ENCODE data around the gene TRERF1.
"Not testable (repeated sequence)": the region's sequence is repeated elsewhere in the genome, so short reads cannot be mapped to it uniquely, and the experiment has no call there.

TRERF1 gene, protein sequence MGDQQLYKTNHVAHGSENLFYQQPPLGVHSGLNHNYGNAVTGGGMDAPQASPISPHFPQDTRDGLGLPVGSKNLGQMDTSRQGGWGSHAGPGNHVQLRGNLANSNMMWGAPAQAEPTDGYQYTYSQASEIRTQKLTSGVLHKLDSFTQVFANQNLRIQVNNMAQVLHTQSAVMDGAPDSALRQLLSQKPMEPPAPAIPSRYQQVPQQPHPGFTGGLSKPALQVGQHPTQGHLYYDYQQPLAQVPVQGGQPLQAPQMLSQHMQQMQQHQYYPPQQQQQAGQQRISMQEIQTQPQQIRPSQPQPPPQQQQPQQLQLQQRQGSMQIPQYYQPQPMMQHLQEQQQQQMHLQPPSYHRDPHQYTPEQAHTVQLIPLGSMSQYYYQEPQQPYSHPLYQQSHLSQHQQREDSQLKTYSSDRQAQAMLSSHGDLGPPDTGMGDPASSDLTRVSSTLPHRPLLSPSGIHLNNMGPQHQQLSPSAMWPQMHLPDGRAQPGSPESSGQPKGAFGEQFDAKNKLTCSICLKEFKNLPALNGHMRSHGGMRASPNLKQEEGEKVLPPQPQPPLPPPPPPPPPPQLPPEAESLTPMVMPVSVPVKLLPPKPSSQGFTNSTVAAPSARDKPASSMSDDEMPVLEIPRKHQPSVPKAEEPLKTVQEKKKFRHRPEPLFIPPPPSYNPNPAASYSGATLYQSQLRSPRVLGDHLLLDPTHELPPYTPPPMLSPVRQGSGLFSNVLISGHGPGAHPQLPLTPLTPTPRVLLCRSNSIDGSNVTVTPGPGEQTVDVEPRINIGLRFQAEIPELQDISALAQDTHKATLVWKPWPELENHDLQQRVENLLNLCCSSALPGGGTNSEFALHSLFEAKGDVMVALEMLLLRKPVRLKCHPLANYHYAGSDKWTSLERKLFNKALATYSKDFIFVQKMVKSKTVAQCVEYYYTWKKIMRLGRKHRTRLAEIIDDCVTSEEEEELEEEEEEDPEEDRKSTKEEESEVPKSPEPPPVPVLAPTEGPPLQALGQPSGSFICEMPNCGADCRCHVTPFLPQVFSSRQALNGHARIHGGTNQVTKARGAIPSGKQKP (N-terminal part only)

DNA sequence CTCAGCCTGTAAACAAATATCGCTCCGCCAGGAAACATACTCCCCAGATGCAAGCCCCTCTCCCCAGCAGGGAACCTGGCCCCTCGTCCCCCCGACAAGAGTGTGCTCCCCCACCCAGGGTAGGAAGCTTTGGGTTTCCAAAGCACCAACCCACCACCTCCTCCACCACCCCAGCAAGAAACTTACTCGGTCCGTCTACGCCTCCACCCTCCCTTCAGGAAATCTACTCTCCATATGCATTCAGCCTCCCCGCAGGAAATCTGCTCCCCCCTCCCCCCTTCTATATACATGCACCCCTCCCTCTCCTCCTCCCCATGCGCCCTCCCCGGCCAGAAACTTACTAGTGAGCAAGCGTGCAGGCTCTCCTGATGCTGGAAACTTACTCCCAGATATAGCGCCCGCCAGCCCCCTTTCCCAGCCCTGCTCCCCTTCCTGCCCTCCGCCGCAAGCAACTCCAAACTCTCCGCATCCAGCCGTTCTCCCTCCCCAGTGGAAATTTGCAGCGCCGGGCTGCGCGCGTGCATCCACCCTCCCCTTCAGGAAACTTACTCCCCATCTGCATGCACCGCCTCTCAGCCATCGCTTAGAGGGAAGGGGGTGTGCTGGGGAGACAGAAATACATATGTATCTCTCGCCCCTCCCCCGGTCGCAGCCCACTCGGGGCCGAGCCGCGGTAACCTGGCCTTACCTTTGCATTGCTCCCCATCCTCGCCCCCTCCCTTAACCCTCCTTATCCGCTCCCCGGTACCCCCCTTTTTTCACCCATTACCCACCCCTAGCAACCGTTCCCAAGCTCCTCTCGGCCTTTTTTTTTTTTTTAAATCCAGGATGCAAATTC is at the start of gene TRERF1:
Gene TRERF1, minus strand, starts transcription at position 594 of the 838 bp plus-strand sequence. CDS start 182,336 bp downstream, outside the sequence.
- DNase-seq (ENCODE audit: low spot score), result peak; percentile 14

DNA sequence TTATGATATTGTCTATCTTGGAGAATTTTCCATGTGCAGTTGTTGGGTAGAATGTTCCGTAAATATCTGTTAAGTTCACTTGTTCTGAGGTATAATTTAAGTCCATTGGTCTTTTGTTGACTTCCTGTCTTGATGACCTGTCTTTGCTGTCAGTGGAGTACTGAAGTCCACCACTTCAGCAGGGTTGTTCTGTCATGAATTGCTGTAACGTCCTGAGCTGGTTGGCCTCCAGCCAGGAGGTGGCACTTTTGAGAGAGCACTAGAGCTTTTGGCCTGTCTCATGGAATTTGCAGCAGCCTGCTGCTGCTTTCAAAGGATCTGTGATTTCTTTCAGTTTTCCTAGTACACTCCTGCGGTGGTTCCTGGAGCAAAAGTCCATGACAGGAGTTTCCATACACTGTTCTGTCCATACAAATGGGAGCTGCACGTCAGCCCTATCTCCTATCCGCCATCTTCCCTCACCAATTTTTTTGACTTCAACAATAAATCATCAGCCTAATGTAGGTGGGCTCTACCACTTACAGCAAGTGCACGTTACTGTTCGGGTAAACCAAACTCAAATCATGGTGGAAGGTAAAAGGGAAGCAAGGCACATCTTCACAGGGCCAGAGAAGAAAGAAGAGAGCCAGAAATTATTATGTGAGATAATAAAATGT is 46.9 kb upstream of the TRERF1 start:
- no peak for DNase-seq (ENCODE audit: low spot score)

DNA sequence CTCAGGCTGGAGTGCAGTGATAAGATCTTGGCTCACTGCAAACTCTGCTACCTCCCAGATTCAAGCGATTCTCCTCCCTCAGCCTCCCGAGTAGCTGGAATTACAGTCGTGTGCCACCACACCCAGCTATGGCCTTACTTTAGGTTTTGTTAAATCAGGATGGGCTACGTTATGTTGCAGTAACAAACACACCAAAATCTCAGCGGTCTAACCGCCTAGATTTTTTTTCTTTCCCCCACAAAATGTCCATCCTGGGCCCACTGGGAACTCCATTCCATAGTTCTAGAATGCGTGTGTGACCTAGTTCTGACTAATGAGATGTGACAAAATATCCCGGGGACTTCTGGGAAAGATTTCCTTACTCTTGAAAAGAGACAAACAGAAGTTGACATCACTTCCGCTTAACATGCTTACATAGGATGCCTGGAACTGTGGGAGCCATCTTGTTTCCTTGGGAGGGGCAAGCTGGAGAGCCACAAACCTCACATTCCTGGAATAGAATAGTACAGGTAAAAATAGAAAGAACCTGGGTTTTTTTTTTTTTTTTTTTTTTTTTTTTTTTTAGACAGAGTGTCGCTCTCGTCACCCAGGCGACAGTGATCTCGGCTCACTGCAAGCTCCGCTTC is 42.3 kb upstream of the TRERF1 start:
- DNase-seq (ENCODE audit: low spot score), result no peak

DNA sequence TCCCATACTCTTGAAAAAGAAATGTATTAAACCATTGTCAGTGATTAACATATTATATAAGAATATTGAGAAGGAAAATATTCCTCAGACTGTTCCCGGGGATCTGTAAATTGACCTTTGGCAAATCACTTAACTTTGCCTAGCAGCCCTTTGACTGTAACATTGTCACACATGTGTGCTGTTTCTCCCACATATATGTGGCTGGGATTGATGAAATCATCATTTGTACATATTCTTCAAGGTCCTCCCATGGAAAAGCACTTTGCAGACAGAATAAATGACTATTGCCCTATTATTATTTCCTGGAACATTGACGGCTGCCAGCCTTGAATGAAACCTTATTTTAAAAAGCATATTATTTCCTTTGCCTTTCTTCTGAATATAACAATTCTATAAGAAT is 36.4 kb upstream of the TRERF1 start:
- DNase-seq (ENCODE audit: low spot score), result no peak

DNA sequence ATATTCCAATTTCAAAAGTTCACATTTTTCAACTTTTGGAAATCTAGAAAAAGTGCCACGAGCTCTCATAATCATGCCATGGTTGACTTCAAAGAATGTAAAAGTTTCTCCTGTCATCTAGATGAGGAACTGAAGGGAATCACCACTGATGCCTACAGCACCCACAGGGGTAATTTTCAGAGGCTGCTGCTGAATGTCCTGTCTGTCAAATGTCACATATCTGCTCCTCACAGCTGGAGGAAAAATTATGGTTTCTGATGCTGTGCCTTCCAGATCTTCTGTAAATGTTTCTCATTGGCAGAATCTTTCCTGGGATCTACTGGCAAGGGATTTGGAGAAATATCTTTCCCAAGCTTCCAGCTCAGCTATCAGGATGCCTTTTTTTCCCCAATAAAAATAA is 32.5 kb upstream of the TRERF1 start:
- no peak for DNase-seq (ENCODE audit: low spot score)

DNA sequence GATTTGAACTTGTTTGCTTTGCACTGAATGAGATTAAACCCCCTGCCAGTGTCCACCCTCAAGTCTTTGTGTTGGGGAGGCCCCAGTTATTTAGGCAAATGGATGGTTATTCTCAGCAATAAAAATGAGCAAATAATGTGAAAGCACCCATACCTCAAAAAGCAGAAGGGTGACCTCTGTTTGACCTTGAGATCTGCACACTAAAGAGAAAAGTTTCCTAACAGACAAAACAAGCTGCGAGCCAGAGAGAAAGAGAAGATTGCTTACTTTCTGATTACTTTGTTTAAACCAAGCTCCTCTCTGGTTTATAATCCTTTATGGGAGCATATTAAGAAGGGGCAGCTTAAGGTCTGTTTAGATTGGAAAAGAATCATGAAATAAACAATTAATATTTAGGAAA is 30.4 kb upstream of the TRERF1 start:
- DNase-seq (ENCODE audit: low spot score), result no peak

DNA sequence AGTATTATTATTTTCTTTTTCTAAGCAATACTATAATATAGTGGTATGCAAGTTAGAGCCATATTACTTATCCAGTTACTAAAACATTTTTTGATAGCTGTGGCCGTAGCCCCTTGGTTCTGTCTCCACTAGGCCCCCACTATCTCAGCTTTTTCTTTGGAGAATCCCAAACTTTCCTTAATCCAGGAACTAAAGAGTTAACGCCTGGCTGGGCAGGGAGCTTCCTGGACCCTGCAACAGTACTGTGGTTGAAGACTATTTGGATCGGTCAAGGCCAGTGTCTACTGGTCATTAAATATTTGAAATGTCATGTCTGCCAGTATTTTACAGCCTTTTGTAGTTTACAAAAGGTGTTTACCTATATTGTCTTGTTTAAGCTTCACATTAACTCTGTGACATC is 20.0 kb upstream of the TRERF1 start:
- DNase-seq (ENCODE audit: low spot score), result no peak

DNA sequence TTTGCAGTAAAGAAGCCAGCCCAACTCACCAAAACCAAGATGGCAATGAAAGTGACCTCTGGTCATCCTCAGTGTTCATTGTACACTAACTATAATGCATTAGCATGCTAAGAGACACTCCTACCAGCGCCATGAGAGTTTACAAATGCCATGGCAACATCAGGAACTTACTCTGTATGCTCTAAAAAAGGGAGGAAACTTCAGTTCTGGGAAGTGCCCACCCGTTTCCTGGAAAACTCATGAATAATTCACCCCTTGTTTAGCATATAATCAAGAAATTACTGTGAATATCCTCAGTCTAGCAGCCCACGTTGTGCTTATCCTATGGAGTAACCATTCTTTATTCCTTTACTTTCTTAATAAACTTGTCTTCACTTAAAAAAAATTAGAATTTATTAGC is 19.4 kb upstream of the TRERF1 start:
- no peak for DNase-seq (ENCODE audit: low spot score)

DNA sequence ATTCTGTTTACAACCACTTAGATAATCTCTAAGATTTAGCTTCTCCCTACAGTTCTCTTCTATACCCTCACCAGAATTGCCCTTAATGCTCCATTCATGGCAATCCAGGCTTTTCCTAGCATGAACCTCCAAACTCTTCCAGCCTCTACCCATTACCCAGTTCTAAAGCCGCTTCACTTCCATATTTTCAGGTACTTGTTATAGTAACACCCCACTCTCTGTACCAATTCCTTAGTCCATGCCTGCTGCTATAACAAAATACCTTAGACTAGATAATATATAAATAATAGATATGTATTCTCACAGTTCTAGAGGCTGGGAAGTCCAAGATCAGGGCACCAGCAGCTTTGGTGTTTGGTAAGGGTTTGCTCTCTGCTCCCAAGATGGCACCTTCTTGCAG is 16.5 kb upstream of the TRERF1 start:
- DNase-seq (ENCODE audit: low spot score), result no peak

DNA sequence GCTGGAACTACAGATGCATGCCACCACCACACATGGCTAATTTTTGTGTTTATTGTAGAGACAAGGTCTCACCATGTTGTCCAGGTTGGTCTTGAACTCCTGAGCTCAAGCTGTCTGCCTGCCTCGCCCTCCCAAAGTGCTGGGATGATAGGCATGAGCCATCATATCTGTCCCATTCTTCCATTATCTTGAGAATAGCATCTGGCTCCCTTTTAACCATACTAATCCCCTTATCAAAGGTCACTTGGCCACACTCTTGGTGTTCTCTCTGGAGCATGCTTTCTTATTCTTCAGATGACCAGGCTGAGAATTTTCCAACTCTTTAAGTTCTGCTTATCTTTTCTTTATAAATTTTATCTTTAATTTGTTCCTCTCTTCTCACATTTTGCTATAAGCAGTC is 15.9 kb upstream of the TRERF1 start:
- no peak for DNase-seq (ENCODE audit: low spot score)

DNA sequence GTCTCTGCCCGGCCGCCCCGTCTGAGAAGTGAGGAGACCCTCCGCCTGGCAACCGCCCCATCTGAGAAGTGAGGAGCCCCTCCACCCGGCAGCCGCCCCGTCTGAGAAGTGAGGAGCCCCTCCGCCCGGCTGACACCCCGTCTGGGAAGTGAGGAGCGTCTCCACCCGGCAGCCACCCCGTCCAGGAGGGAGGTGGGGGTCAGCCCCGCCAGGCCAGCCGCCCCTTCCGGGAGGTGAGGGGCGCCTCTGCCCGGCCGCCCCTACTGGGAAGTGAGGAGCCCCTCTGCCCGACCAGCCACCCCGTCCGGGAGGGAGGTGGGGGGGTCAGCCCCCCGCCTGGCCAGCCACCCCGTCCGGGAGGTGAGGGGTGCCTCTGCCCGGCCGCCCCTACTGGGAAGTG is 14.7 kb upstream of the TRERF1 start:
- not testable (repeated sequence) for DNase-seq (ENCODE audit: low spot score)

DNA sequence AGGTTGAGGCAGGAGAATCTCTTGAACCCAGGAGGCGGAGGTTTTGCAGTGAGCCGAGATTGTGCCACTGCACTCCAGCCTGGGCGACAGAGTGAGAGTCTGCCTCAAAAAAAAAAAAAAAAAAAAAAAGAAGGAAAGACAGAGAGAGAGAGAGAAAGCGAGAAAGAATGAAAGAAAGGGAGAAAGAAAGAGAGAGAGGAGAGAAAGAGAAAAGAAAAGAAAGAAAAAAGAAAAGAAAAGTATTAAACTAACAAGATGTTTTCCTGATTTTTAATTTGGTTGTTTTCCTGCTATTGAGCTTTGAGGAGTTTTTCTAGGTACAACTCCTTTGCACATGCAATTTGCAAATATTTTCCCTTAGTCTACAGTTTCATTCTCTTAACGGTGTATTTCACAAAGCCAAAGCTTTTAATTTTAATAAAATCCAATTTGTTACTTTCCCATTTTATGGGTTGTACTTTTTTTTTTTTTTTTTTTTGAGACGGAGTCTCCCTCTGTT is 10.8 kb upstream of the TRERF1 start:
- DNase-seq (ENCODE audit: low spot score), result no peak

DNA sequence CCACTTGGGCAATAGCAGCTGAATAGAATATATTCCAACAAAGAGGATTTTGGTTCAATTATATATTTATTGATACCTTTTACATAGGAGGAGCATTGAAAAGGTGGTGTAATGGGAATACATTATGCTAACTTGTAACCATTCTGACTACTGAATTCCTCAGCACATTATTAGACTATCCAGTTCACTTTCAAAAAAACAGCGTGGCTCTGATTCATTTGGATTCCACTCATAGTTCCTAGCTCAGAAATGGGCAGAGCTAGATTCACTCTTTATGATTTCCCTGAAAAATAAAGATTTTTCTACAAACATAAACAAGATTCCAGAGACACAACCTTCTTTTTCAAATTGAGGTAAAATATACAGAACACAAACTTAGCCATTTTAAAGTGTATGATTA is 9.2 kb upstream of the TRERF1 start:
- no peak for DNase-seq (ENCODE audit: low spot score)

DNA sequence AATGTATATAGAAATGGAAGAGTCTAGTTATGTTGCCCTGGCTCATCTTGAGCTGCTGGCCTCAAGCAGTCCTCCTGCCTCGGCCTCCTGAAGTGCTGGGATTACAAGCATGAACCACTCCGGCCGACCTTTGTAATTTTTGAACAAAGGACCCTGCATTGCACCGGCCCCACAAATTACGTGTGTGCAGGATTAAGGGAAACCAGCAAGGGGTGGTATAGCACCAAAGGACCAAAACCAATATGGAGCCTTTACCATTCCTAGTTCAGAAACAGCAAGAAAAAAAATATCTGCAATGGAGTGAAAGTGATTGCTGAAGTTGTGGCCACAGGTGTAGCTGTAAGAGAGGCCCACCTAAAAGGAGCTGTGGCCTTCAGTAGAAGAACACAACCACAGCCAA is 8.2 kb upstream of the TRERF1 start:
- no peak for DNase-seq (ENCODE audit: low spot score)

DNA sequence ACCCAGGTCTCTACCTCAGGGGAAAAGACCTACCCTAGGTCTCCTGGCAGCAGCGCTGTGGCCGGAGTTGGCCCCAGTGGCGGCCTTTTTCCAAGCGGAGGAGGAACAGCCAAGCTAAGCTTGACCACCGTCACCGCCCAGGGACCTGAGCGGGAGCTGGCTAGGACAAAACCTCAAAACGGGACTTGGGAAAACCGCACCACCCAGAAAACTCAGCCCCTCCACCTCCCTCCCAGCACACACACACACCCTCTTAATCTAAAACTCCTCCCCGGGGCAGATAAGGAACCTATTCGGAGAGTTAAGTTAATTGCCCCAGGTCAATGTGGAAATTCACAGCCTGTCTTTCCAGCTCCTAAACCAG is 2.7 kb upstream of the TRERF1 start:
- no peak for DNase-seq (ENCODE audit: low spot score)

DNA sequence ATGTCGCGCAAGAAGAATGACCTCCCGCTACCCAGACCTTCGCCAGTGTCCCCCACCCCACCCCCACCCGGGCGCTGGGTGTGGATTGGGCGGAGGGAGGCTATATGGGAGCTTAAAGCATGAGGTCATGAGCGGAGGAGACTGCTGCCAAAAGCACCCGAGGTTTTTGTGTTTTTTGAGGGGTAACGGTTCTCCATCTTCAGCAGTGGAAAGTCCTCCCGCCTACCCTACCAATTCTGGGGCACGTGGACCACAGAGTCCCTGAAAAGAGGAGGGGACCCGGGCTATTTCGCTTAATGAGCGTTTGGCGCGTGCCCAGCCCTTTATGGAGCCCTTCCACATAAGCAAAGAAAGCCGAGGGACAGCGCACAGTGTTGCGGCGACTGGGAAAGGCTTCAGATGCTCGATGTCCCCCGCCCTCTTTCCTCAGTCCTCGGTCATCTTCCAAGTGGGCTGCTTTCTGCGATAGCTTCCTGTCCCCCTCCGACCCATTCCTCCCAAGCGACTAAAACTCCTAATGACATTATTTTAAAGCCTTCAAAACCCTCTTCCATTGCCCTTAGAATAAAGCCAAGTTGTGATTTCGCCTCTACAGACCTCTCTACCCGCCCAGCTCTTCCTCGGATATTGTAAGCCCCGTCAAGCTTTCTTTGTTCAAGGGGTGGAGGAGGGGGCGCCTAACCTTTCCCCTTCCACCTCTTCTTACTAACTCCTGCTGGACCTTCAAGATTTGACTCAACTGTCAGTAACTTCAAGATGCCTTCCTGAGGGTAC is 2.1 kb upstream of the TRERF1 start:
- DNase-seq (ENCODE audit: low spot score), result no peak

DNA sequence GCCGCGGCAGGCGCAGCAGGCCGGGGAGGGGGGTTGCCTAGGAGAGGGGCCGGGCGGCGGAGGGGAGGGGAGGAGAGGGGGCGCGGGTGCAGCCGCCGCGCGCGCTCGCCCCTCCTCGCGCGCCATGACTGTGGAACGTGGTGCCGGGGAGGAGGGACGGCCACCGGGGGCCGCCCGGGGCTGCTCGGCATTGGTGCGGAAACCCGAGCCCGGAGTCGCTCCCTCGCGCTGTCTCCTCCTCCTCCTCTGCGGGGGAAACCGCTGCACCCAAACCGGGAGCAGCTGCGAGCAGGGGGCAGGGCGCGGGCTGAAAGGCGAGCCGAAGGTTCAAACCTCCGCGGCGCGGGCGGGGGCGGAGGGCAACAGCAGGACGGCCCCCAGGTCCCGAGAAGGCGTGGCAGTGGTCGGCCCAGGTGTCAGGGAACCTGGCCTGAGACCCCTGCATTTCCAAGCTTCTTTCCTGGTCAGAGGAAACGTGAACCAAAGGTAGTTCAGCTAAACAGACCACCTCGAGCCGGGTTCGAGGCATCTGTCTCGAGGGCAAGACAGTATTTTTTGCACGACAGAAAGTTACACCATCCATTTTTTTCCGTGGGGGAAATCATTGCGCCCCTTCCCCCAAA is 1.4 kb upstream of the TRERF1 start:
- peak; percentile 29 for DNase-seq (ENCODE audit: low spot score)

DNA sequence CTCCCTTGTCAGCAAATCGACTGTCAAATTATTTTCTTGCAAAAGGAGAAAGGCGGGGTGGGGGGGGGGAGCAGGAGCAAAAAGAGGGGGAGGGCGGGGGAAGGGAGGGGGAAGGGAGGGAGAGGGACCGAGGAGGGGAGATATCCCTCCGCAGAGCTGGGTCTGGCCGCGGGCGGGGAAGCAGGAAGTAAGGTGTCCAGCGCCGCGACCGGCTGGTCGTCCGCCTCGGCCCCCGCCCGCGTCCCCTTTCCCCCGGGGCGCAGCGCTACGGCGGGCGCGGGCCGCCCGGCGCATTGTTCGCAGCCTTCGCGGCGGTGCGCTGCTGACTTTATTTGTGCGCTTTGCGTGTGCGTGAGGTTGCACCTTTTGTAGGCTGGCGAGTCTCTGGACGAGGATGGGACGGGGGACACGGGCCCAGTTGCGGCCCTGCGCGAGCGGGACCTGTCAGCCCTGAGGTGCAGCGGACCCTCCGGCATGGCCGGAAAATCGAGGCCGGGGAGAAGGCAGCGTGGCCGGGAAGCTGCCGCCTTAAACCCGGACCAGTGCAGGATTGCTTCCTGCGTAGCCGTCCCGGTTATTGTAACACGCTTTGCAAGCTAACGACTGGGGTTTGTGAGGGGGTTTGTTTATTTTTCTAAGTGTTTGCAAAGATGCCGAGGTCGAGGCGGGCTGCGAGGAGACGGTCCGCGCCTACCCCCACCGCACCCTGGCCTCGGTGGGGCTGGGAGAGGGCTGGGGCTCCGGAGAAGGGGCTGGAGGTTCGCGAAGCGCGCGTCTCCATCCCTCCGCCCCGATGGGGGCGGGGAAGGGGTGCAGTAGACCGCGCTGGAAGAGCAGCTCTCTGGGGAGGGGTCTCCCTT is 675 bp upstream of the TRERF1 start:
- peak; percentile 36 for DNase-seq (ENCODE audit: low spot score)
